ENCODE data around the gene GINS3.
"Not testable (repeated sequence)": the region's sequence is repeated elsewhere in the genome, so short reads cannot be mapped to it uniquely, and the experiment has no call there.

The GINS3 gene

DNA sequence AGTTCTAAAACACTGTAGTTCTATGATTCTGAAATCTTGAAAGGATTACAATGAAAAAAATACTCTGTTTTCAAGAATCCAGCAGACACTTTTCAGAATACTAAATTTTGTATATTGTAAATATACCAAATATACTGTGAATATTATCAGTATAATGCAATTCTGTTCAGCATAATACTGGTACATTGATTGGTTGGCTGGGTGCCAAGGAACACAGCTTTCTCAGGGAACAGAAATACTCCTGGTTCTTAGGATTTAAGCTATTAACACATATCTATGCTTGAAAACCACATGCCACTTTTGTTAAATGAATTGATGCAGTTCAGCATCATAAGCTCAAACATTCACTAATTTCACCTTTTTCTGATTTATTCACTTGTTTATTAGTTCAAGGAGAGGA is 2.5 kb upstream of the GINS3 start:
- TF ChIP-seq, protein P1, sequence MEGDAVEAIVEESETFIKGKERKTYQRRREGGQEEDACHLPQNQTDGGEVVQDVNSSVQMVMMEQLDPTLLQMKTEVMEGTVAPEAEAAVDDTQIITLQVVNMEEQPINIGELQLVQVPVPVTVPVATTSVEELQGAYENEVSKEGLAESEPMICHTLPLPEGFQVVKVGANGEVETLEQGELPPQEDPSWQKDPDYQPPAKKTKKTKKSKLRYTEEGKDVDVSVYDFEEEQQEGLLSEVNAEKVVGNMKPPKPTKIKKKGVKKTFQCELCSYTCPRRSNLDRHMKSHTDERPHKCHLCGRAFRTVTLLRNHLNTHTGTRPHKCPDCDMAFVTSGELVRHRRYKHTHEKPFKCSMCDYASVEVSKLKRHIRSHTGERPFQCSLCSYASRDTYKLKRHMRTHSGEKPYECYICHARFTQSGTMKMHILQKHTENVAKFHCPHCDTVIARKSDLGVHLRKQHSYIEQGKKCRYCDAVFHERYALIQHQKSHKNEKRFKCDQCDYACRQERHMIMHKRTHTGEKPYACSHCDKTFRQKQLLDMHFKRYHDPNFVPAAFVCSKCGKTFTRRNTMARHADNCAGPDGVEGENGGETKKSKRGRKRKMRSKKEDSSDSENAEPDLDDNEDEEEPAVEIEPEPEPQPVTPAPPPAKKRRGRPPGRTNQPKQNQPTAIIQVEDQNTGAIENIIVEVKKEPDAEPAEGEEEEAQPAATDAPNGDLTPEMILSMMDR (IDR thresholded peaks at IDR 0.05; ENCODE audit: insufficient read depth, missing control alignments): no peak
- FAIRE-seq: no peak
- no peak for DNase-seq (ENCODE audit: insufficient read length, low spot score)

DNA sequence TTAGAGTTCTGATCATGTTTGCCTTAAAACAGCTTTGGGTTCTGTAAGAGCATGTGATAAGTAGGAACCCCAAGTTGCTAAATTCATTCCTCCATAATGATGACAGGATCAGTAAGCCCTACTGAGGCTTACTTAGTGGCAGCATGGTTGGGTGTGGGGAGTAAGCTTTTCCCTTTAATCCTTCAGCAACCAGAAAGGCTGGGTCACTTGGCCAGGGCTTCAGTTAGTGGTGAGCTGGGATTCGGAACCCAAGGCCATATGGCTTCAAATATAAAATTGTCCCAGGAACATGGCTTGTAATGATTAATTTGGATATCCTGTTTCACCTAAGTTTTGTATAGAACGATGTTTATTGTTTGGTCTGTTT is 850 bp downstream of the GINS3 start:
- DNase-seq (ENCODE audit: insufficient read length, low spot score): peak; percentile 26
- no peak for FAIRE-seq
- TF ChIP-seq, protein P1 (IDR thresholded peaks at IDR 0.05; ENCODE audit: insufficient read depth, missing control alignments): no peak

DNA sequence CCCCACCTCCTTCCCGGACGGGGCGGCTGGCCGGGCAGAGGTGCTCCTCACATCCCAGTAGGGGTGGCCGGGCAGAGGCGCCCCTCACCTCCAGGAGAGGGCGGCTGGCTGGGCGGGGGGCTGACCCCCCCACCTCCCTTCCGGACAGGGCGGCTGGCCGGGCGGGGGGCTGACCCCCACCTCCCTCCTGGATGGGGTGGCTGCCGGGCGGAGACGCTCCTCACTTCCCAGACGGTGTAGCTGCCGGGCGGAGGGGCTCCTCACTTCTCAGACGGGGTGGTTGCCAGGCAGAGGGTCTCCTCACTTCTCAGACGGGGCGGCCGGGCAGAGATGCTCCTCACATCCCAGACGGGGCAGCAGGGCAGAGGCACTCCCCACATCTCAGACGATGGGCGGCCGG is 4.6 kb downstream of the GINS3 start:
- not testable (repeated sequence) for FAIRE-seq; DNase-seq (ENCODE audit: insufficient read length, low spot score)

DNA sequence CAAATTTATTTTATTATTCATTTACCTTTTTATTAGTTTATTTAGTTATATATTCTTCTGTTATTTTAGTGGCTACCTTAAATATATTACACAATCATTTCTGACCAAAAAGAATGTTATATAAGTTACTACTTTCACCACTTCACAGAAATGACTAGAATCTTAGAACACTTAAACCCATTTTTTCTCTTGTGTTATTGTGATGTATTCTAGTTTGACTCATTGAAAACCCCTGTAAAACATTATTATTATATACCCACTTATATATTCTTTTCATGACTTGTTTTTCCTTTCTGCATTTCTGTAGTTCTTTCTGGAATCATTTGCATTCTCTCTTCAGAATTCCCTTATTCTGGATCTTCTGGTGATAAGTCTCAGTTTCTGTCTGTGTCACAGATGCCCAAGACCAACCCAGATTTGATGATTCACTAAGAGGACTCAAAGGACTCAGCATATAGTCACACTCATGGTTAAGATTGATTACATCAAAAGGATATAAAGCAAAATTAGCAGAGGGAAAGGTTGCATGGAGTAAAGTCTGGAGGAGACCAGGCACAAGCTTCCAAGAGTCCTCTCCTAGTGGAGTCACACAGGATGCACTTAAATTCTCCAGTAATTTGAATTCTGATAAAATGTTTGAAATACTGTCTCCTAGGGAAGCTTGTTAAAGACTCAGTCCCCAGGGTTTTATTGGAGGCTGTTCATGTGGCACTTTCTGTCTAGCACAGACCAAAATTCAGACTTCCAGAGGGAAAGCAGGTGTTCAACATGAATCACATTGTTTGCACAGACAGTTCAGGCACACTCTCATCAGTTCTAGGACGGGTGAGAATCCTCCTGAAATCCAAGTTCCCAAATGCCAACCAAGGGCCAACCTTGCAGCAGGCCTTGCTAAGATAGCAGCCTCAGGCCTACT is 7.7 kb downstream of the GINS3 start:
- no peak for FAIRE-seq
- TF ChIP-seq, protein P1 (IDR thresholded peaks at IDR 0.05; ENCODE audit: insufficient read depth, missing control alignments): no peak
- DNase-seq (ENCODE audit: insufficient read length, low spot score): no peak

DNA sequence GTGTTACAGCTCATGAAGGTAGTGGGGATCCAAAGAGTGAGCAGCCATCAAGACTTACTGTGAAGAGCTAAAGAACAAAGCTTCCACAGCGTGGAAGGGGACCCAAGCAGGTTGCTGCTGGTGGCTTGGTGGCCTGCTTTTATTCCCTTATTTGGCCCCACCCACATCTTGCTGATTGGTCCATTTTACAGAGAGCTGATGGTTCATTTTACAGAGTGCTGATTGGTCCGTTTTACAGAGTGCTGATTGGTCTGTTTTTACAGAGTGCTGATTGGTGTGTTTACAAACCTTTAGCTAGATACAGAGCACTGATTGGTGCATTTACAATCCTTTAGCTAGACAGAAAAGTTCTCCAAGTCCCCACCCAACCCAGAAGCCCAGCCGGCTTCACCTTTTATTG is 9.0 kb downstream of the GINS3 start:
- DNase-seq (ENCODE audit: insufficient read length, low spot score); FAIRE-seq: not testable (repeated sequence)

DNA sequence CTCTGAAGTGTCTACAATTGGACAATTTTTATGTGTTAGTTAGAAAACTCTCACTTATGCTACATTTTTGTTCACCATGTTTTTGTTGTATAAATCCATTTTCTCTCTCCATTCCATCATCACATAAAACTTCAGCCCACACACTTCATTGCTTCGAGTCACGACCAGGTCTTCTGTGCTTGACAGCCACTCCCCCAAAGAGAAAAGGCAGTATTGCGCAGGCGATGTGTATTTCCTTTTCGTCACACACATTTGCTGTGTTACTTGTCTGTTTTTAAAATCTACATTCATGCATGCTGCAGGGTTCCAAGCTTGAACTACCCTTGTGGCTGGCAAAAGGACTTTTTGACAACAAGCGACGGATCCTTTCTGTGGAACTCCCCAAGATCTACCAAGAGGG is 10.5 kb downstream of the GINS3 start:
- TF ChIP-seq, protein P1 (IDR thresholded peaks at IDR 0.05; ENCODE audit: insufficient read depth, missing control alignments): no peak
- FAIRE-seq (no peak), DNase-seq (ENCODE audit: insufficient read length, low spot score) (no peak)

DNA sequence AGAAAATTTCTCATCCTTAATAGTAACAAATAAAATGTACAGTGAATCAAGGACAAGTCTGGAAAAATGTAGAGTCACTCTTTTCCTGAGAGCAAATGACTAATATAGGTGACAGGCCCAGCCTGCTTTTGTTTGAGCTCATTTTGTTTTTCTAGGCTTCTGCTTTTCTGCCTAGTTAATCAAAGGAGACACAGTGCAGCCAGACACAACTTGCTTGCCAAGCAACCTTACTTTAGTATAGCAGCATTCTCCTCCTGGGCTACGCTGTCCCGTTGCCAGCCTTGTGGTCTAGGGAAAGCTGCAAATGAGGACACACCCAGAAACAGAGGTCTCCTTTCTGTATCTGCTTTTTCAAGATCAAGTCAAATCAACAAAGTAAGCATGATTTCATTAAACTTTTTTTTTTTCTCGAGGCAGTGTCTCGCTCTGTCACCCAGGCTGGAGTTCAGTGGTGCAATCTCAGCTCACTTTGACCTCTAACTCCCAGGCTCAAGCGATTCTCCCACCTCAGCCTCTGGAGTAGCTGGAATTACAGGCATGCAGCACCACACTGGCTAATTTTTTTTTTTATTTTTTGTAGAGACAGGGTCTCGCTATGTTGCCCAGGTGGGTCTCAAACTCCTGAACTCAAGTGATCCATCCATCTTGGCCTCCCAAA is 17.2 kb downstream of the GINS3 start:
- DNase-seq (ENCODE audit: insufficient read length, low spot score) (no peak), FAIRE-seq (no peak)
- TF ChIP-seq, protein P1 (IDR thresholded peaks at IDR 0.05; ENCODE audit: insufficient read depth, missing control alignments): no peak

DNA sequence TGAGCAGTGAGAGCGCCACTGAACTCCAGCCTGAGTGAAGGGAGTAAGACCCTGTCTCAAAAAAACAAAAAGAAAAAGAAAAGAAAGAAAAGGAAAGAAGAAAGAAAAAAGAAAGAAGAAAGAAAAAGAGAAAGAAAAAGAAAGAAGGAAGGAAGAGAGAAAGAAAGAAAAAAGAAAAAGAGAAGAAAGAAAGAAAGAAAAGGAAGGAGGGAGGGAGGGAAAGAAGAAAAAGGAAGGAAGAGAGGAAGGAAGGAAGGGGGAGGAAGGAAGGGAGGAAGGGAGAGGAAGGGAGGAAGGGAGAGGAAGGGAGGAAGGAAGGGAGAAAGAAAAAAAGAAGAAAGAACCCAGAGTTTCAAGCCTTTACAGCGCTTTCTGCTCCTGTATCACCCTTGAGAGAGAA is 19.1 kb downstream of the GINS3 start:
- FAIRE-seq (no peak), DNase-seq (ENCODE audit: insufficient read length, low spot score) (no peak)
- TF ChIP-seq, protein P1 (IDR thresholded peaks at IDR 0.05; ENCODE audit: insufficient read depth, missing control alignments): no peak

Measured in D721Med (cell line).